Mesodermal cell (in vitro differentiated cells): ENCODE results near the gene VEPH1.

ENCODE experiments used
- H3K27ac ChIP-seq: 2 replicates; pipeline ENCODE4 v1.7.0; 2013; ENCODE audit warnings: mild to moderate bottlenecking, low read depth, low read length, moderate library complexity; ENCODE audit not compliant: severe bottlenecking
- H3K36me3 ChIP-seq: 2 replicates; pipeline ENCODE4 v1.7.1; 2013; ENCODE audit warnings: mild to moderate bottlenecking, low read length, moderate library complexity; ENCODE audit not compliant: control insufficient read depth, insufficient read depth
- H3K4me1 ChIP-seq: one replicate; pipeline ENCODE4 v1.7.1; 2013; ENCODE audit warnings: mild to moderate bottlenecking, low read length; ENCODE audit not compliant: insufficient read depth, control insufficient read depth, poor library complexity, severe bottlenecking
- H3K4me3 ChIP-seq: 2 replicates; pipeline ENCODE4 v1.7.0; 2013; ENCODE audit warnings: low read length, control low read depth, mild to moderate bottlenecking; ENCODE audit not compliant: insufficient read depth, poor library complexity, severe bottlenecking; ENCODE audit errors: extremely low read depth
- H3K9me3 ChIP-seq: 2 replicates; pipeline ENCODE4 v1.7.1; 2013; ENCODE audit warnings: mild to moderate bottlenecking, low read length, moderate library complexity; ENCODE audit not compliant: control insufficient read depth
- WGBS, 2 experiments: methylation state at CpG; one replicate each; pipeline ENCODE4 v1.1.5; 2013; ENCODE audit warnings: missing lambda C conversion rate in 2 of 2; ENCODE audit not compliant: insufficient coverage in 2 of 2; 5-methylcytosine and 5-hydroxymethylcytosine counted together

VEPH1 gene

GRCh38 chr3:157499342-157499963 lies 3.8 kb downstream of the VEPH1 start:
- WGBS, 2 experiments: 12 to 13% methylated on average over 17 to 21 of the region's 24 CpGs
- H3K36me3 ChIP-seq: no peaks in the 10 kb centered on the region
- H3K9me3 ChIP-seq: no peaks in the 10 kb centered on the region
- no peak overlapping the region for H3K27ac ChIP-seq
- H3K4me1 ChIP-seq: peaks cover 3% of the 10 kb centered on the region
- H3K4me3 ChIP-seq: no peak overlapping the region

GRCh38 chr3:157498371-157498770 lies 4.8 kb downstream of the VEPH1 start:
- Histone ChIP-seq H3K9me3 (no peaks in the 10 kb centered on the region), H3K36me3 (no peaks in the 10 kb centered on the region), H3K4me1 (peaks cover 3% of the 10 kb centered on the region), H3K4me3 (no peak overlapping the region), H3K27ac (no peak overlapping the region)

- WGBS, 2 experiments: 67% methylated on average over 1 of the region's 3 CpGs; no CpG with 5 or more reads in 1 of the 2 experiments
- Histone ChIP-seq H3K9me3 (no peaks in the 10 kb centered on the region), H3K27ac (no peak overlapping the region), H3K4me3 (no peak overlapping the region), H3K36me3 (no peaks in the 10 kb centered on the region), H3K4me1 (no peaks in the 10 kb centered on the region)
Measured at GRCh38 chr3:157495846-157496245, 7.4 kb downstream of the VEPH1 start.

GRCh38 chr3:157494581-157495281 lies 8.5 kb downstream of the VEPH1 start:
- H3K4me3 ChIP-seq: no peak overlapping the region
- no peaks in the 10 kb centered on the region for H3K4me1 ChIP-seq
- 60 to 81% methylated on average over 3 of the region's 3 CpGs for WGBS, 2 experiments
- no peak overlapping the region for H3K27ac ChIP-seq
- no peaks in the 10 kb centered on the region for H3K36me3 ChIP-seq
- no peaks in the 10 kb centered on the region for H3K9me3 ChIP-seq

- no peak overlapping the region for H3K27ac ChIP-seq
- 83 to 96% methylated on average over 3 to 4 of the region's 5 CpGs for WGBS, 2 experiments
- no peak overlapping the region for H3K4me3 ChIP-seq
- H3K36me3 ChIP-seq: no peaks in the 10 kb centered on the region
- H3K9me3 ChIP-seq: no peaks in the 10 kb centered on the region
- no peaks in the 10 kb centered on the region for H3K4me1 ChIP-seq
Measured at GRCh38 chr3:157493627-157494550, 9.3 kb downstream of the VEPH1 start.

- Histone ChIP-seq H3K27ac (no peak overlapping the region), H3K9me3 (no peaks in the 10 kb centered on the region), H3K4me1 (no peaks in the 10 kb centered on the region), H3K36me3 (no peaks in the 10 kb centered on the region), H3K4me3 (no peak overlapping the region)
- WGBS, 2 experiments: 81 to 95% methylated on average over 2 of the region's 2 CpGs
Measured at GRCh38 chr3:157491136-157491535, 12.1 kb downstream of the VEPH1 start.

GRCh38 chr3:157488144-157488543 lies 15.1 kb downstream of the VEPH1 start:
- Histone ChIP-seq H3K27ac (no peak overlapping the region), H3K4me3 (no peak overlapping the region), H3K36me3 (no peaks in the 10 kb centered on the region), H3K4me1 (no peaks in the 10 kb centered on the region), H3K9me3 (no peaks in the 10 kb centered on the region)

- Histone ChIP-seq H3K4me1 (no peaks in the 10 kb centered on the region), H3K27ac (no peak overlapping the region), H3K9me3 (no peaks in the 10 kb centered on the region), H3K36me3 (no peaks in the 10 kb centered on the region), H3K4me3 (no peak overlapping the region)
- no CpG with 5 or more reads among the region's 1 CpG for WGBS, 2 experiments
Measured at GRCh38 chr3:157487339-157487738, 15.9 kb downstream of the VEPH1 start.

- no CpG with 5 or more reads among the region's 1 CpG for WGBS, 2 experiments
- Histone ChIP-seq H3K9me3 (peaks cover 3% of the 10 kb centered on the region), H3K36me3 (no peaks in the 10 kb centered on the region), H3K27ac (no peak overlapping the region), H3K4me3 (no peak overlapping the region), H3K4me1 (no peaks in the 10 kb centered on the region)
Measured at GRCh38 chr3:157479464-157480243, 23.6 kb downstream of the VEPH1 start.

GRCh38 chr3:157477441-157477840 lies 25.8 kb downstream of the VEPH1 start:
- Histone ChIP-seq H3K36me3 (no peaks in the 10 kb centered on the region), H3K4me3 (no peak overlapping the region), H3K27ac (no peak overlapping the region), H3K9me3 (peaks cover 3% of the 10 kb centered on the region), H3K4me1 (no peaks in the 10 kb centered on the region)
- 100% methylated on average over 2 of the region's 3 CpGs; no CpG with 5 or more reads in 1 of the 2 experiments for WGBS, 2 experiments
